NCI-H2107 treated with DMSO at 0.1 percent for 48 hours (cell line): ENCODE measurements around the gene SLC25A2.
"Not testable (repeated sequence)": the region's sequence is repeated elsewhere in the genome, so short reads cannot be mapped to it uniquely, and the experiment has no call there.

ENCODE experiments used
- DNase-seq: peaks from one replicate; lab custom pipeline; 2025; ENCODE audit not compliant: unreplicated experiment; lab: John Stamatoyannopoulos, UW

The SLC25A2 gene

DNA sequence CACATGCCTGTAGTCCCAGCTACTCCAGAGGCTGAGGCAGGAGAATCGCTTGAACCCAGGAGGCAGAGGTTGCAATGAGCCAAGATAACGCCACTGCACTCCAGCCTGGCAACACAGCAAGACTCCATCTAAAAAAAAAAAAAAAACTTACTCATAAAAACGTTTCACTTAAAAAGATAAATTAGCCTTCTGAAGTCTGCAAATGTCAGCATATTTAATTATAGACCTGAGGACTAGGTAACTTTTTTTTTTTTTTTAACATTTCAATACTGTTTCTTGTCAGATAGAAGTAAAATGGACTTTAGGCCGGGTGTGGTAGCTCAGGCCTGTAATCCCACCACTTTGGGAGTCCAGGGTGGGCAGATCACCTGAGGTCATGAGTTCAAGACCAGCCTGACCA lies 13.1 kb upstream of the SLC25A2 start:
- DNase-seq: not testable (repeated sequence)

- DNase-seq: no peak
Observed at GRCh38 chr5:141313711-141314110, 9.9 kb upstream of the SLC25A2 start.

- no peak for DNase-seq
Observed at GRCh38 chr5:141306630-141307029, 2.8 kb upstream of the SLC25A2 start.

GRCh38 chr5:141298376-141298775 lies 5.5 kb downstream of the SLC25A2 start:
- no peak for DNase-seq

DNA sequence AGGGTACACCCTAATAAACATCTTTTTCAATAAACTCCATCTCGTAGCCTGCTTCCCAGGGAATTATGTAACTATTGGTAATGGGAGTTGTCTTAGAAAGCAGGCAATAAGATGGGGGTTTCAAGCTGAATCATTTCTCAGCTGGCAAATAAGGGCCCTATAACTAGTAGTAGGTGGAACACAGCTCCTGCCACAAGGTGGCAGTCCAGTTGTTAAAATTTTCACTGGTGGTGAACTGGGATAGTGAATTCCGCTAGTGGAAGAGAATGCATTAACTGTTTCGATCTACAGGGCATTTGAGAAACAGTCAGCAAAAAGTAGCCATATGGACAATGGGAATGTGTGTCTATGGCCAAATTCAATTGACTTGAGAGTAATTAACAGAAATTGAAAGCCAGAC lies 30.9 kb downstream of the SLC25A2 start:
- no peak for DNase-seq

DNA sequence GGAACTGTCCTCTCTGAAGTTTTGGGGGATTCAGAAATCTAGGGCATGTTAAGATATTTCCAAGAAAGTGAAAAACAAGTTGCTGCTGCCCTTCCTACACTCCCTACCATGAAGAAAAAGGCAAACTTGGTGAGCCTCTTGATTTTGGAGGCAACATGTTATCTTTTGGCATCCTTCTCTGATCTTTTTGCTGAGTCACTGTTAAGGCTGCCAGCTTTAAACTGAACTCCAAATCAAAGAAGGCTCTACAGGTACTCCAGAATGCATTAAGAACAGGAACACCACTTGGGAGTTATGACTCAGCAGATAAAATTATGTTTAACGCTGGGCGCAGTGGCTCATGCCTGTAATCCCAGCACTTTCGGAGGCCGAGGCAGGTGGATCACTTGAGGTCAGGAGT lies 34.7 kb downstream of the SLC25A2 start:
- no peak for DNase-seq

GRCh38 chr5:141261238-141261546 lies 42.7 kb downstream of the SLC25A2 start:
- no peak for DNase-seq

- no peak for DNase-seq
Observed at GRCh38 chr5:141260458-141261237, 43.2 kb downstream of the SLC25A2 start.

GRCh38 chr5:141258948-141259347 lies 44.9 kb downstream of the SLC25A2 start:
- DNase-seq: no peak

DNA sequence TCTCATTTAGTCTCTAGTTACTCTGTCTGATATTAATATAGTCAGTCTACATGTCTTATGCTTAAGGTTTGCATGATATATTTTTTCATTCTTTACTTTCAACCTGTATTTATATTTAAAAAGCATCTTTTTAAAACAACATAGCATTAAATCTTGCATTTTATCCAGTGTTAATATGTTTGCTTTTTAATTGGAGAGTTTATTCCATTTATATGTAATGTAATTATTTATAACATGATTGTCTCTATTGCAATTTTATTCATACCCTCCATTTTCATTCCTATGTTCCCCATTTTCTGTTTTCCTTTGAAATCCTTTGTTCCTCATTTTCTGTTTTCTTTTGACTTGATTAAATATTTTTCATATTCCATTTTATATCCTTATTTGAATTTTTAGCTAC lies 45.4 kb downstream of the SLC25A2 start:
- no peak for DNase-seq
